Endodermal cell (in vitro differentiated cells): ENCODE measurements around the gene MYO16. TPM values are rescaled to one million over a fixed set of nuclear protein-coding genes. Genes with fewer than 3 reads are reported as not detected.
"Not testable (repeated sequence)": the region's sequence is repeated elsewhere in the genome, so short reads cannot be mapped to it uniquely, and the experiment has no call there.

Source experiments
- DNase-seq: peaks from one replicate; pipeline ENCODE4 v3.0.0-alpha.2; 2017
- H3K27ac ChIP-seq: 2 replicates; pipeline ENCODE4 v1.5.1; 2013; ENCODE audit warnings: mild to moderate bottlenecking, low read depth, low read length, moderate library complexity
- H3K27me3 ChIP-seq: 2 replicates; pipeline ENCODE4 v1.6.1; 2013; ENCODE audit warnings: mild to moderate bottlenecking, low read length, moderate library complexity; ENCODE audit not compliant: insufficient read depth, control insufficient read depth, poor library complexity, severe bottlenecking
- H3K36me3 ChIP-seq: 2 replicates; pipeline ENCODE4 v1.7.0; 2013; ENCODE audit warnings: mild to moderate bottlenecking, low read length, moderate library complexity; ENCODE audit not compliant: control insufficient read depth, insufficient read depth
- H3K4me1 ChIP-seq: one replicate; pipeline ENCODE4 v1.7.0; 2013; ENCODE audit warnings: low read length; ENCODE audit not compliant: control insufficient read depth, insufficient read depth
- H3K4me3 ChIP-seq: 2 replicates; pipeline ENCODE4 v1.5.1; 2013; ENCODE audit warnings: mild to moderate bottlenecking, low read length, moderate library complexity
- H3K9ac ChIP-seq: 2 replicates; pipeline ENCODE4 v1.6.1; 2013; ENCODE audit warnings: mild to moderate bottlenecking, low read length, moderate library complexity; ENCODE audit not compliant: poor library complexity, severe bottlenecking; ENCODE audit errors: extremely low read depth
- H3K9me3 ChIP-seq: 2 replicates; pipeline ENCODE4 v1.6.1; 2013; ENCODE audit warnings: mild to moderate bottlenecking, low read length, moderate library complexity; ENCODE audit not compliant: control insufficient read depth
- H3K27ac Mint-ChIP-seq: 2 replicates; pipeline ENCODE4 v1.8.0; 2020; ENCODE audit warnings: mixed read lengths
- H3K27me3 Mint-ChIP-seq: 2 replicates; pipeline ENCODE4 v1.8.0; 2021; ENCODE audit warnings: mild to moderate bottlenecking, mixed read lengths; ENCODE audit not compliant: insufficient read depth
- H3K36me3 Mint-ChIP-seq: 2 replicates; pipeline ENCODE4 v1.8.0; 2020; ENCODE audit warnings: low read depth, mixed read lengths
- H3K4me1 Mint-ChIP-seq: 2 replicates; pipeline ENCODE4 v1.8.0; 2020; ENCODE audit warnings: mixed read lengths
- H3K4me3 Mint-ChIP-seq: 2 replicates; pipeline ENCODE4 v1.8.0; 2020; ENCODE audit warnings: mild to moderate bottlenecking, moderate library complexity, mixed read lengths
- H3K9me3 Mint-ChIP-seq: 2 replicates; pipeline ENCODE4 v1.8.0; 2020; ENCODE audit warnings: mild to moderate bottlenecking, mixed read lengths
- CTCF ChIP-seq: fragments of 200-600 bp; sonication (generic); conservative IDR thresholded peaks from 2 replicates; pipeline ENCODE4 v1.5.0; 2021; ENCODE audit warnings: antibody characterized with exemption, mild to moderate bottlenecking
- WGBS, 2 experiments: methylation state at CpG; one replicate each; pipeline versions ENCODE4 v1.1.5 to v1.1.7; 2013; ENCODE audit warnings: missing lambda C conversion rate in 2 of 2, mixed read lengths in 1 of 2; ENCODE audit not compliant: insufficient coverage in 1 of 2, insufficient read length in 1 of 2; 5-methylcytosine and 5-hydroxymethylcytosine counted together
- total RNA-seq, 2 donors: library from RNA; stranded (reverse); fragmentation: NEBNext Ultra II Directional in 1 of 2; extraction: Animal tissue kit (Norgen Biotek cat#: 25700) in 1 of 2; gene quantifications; 2 replicates in 1 of 2; 3 replicates in 1 of 2; pipeline ENCODE4 v1.2.1, GENCODE V29; 2021

Gene MYO16
- total RNA-seq, 2 donors from 2014 or later = 0.70 to 1.2 TPM

DNA sequence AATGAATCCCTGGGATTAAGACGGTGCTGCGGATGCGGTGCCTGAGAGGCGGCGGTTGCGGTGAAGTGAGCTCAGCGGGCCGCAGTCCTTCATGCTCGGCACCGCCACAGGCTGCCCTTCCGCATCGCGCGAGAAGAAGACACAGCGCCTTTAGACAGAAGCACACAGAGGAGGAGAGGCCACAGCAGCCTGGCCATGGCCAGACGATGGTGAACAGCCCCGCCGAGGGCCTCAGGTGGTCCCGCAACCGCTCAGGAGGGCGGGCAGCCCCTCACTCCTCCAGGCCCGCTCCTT is 459.2 kb downstream of the MYO16 start:
- DNase-seq = no peak
- Histone ChIP-seq H3K9me3 (no peaks in the 10 kb centered on the region), H3K9ac (no peak overlapping the region), H3K27ac (peak overlapping the region; percentile 27), H3K4me3 (no peak overlapping the region), H3K36me3 (no peaks in the 10 kb centered on the region), H3K27me3 (no peaks in the 10 kb centered on the region), H3K4me1 (no peaks in the 10 kb centered on the region)
- TF ChIP-seq CTCF = no peak
- peaks cover 3% of the 10 kb centered on the region for H3K27me3 Mint-ChIP-seq
- H3K27ac Mint-ChIP-seq = no peak overlapping the region
- no peak overlapping the region for H3K4me3 Mint-ChIP-seq
- H3K4me1 Mint-ChIP-seq = no peaks in the 10 kb centered on the region
- H3K36me3 Mint-ChIP-seq = no peaks in the 10 kb centered on the region
- WGBS, 2 experiments = 95 to 99% methylated on average over 13 to 22 of the region's 22 CpGs
- peaks cover 6% of the 10 kb centered on the region for H3K9me3 Mint-ChIP-seq

DNA sequence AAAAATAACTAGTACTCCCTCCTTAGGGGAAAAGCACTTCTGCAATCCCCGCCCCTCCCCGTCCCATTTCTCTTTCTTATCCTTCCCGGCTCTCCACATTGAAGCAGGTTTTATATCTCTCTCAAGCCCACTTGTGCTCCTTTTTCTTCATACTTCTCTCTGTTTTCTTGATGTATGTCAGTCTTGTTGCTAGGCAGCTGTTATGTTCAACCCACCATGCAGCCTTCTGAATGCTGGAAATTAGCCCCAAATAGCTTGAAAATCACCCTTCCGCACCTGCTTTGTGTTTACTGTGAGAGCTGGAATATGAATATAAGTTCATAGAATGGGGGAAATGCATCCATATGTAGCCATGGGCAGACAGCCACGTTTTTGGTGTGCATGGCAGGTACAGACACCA is 461.4 kb downstream of the MYO16 start:
- H3K36me3 Mint-ChIP-seq = no peaks in the 10 kb centered on the region
- no peaks in the 10 kb centered on the region for H3K4me1 Mint-ChIP-seq
- peaks cover 6% of the 10 kb centered on the region for H3K9me3 Mint-ChIP-seq
- H3K27me3 ChIP-seq = no peaks in the 10 kb centered on the region
- no peak overlapping the region for H3K4me3 Mint-ChIP-seq
- H3K36me3 ChIP-seq = no peaks in the 10 kb centered on the region
- H3K9ac ChIP-seq = no peak overlapping the region
- no peaks in the 10 kb centered on the region for H3K9me3 ChIP-seq
- no peak overlapping the region for H3K27ac ChIP-seq
- H3K4me3 ChIP-seq = no peak overlapping the region
- no peaks in the 10 kb centered on the region for H3K4me1 ChIP-seq
- no peak for DNase-seq
- TF ChIP-seq CTCF = no peak
- peaks cover 3% of the 10 kb centered on the region for H3K27me3 Mint-ChIP-seq
- H3K27ac Mint-ChIP-seq = no peak overlapping the region
- 82 to 86% methylated on average over 4 to 5 of the region's 5 CpGs for WGBS, 2 experiments

- no peaks in the 10 kb centered on the region for H3K36me3 Mint-ChIP-seq
Measured at GRCh38 chr13:109091249-109091648, 461.8 kb downstream of the MYO16 start.

DNA sequence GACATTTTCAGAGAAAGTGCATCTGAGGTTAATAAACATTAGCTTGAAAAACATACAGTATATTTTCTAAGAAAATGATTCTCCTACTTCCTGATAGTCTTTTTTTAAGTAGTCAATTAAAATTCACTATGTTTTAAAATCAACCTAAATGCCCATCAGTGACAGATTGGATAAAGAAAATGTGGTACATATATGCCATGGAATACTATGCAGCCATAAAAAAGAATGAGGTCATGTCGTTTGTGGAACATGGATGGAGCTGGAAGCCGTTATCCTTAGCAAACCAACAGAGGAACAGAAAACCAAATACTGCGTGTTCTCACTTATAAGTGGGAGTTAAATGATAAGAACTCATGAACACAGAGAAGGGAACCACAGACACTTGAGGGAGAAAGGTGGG is 462.8 kb downstream of the MYO16 start:
- H3K4me1 ChIP-seq, H3K36me3 ChIP-seq, H3K27ac Mint-ChIP-seq, H3K9me3 Mint-ChIP-seq, H3K4me3 Mint-ChIP-seq, DNase-seq, H3K9ac ChIP-seq, H3K27me3 Mint-ChIP-seq, H3K9me3 ChIP-seq, H3K27ac ChIP-seq, H3K27me3 ChIP-seq, H3K4me1 Mint-ChIP-seq, H3K4me3 ChIP-seq, H3K36me3 Mint-ChIP-seq: not testable (repeated sequence)
- 89 to 91% methylated on average over 2 to 3 of the region's 3 CpGs for WGBS, 2 experiments

More at GRCh38 chr13:109091249-109091648, 461.8 kb downstream of the MYO16 start:
- H3K4me1 Mint-ChIP-seq = no peaks in the 10 kb centered on the region
- no peak for DNase-seq
- H3K9me3 Mint-ChIP-seq = peaks cover 6% of the 10 kb centered on the region
- peaks cover 3% of the 10 kb centered on the region for H3K27me3 Mint-ChIP-seq
- H3K4me3 ChIP-seq = no peak overlapping the region
- TF ChIP-seq CTCF = no peak
- no peaks in the 10 kb centered on the region for H3K4me1 ChIP-seq
- H3K9ac ChIP-seq = no peak overlapping the region
- 90 to 93% methylated on average over 6 to 7 of the region's 7 CpGs for WGBS, 2 experiments
- no peak overlapping the region for H3K4me3 Mint-ChIP-seq
- H3K27ac ChIP-seq = no peak overlapping the region
- no peaks in the 10 kb centered on the region for H3K36me3 ChIP-seq
- no peaks in the 10 kb centered on the region for H3K9me3 ChIP-seq
- H3K27me3 ChIP-seq = no peaks in the 10 kb centered on the region
- no peak overlapping the region for H3K27ac Mint-ChIP-seq
